SK-MEL-5 (cell line): ENCODE results near the gene ALG9. TPM values are rescaled to one million over a fixed set of nuclear protein-coding genes. Genes with fewer than 3 reads are reported as not detected.
A peak's percentile ranks its signal among the peaks of the same experiment; 100 is the strongest.

Source experiments
- DNase-seq: peaks from one replicate; pipeline ENCODE4 v3.0.0-alpha.2; 2016; ENCODE audit warnings: low read depth, low spot score
- in situ Hi-C: cut with HindIII; loops from 2 replicates; pipeline ENCODE4 v1.10.0; 2016; ENCODE audit warnings: low sequenced_read_pairs, high pct_unique_total_duplicates, low pct_unique_long_range_greater_than_20kb
- total RNA-seq: library from RNA; depleted of rRNA; stranded (reverse); fragments of >200 nt; shearing (Covaris generic); gene quantifications from 2 replicates; pipeline ENCODE4 v1.2.3, GENCODE V29; 2014

ALG9 gene
- total RNA-seq, 1 experiment from 2014 or later = 39.0 TPM

- no peak for DNase-seq
- in situ Hi-C loops = no loop called here
These were observed 25.9 kb downstream of the ALG9 start for GRCh38 chr11:111845276-111846028.

- DNase-seq = no peak
- in situ Hi-C loops = no loop called here
These were observed 27.7 kb downstream of the ALG9 start for GRCh38 chr11:111843661-111844060.

GRCh38 chr11:111841370-111842053, 29.9 kb downstream of the ALG9 start:
- in situ Hi-C loops = no loop called here
- DNase-seq = peak; percentile 77

DNA sequence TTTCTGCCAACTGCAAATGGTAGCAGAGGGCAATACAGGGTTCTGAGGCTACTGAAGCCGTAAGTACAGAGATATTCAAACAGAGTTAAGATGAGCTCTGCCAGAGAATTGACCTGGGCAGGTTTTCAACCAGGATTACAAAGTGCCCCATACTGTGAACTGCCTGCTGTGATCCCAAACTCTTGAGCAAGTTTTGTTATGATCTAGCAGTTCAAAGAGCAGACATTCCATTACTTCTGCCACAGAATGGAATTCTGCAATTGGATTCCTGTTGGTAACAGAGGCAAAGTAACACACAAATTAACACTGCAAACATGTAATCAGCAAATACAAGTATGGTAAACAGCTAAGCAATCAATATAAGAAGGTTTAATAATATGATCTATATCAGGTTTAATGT, 31.2 kb downstream of the ALG9 start:
- in situ Hi-C loops = no loop called here
- no peak for DNase-seq

DNA sequence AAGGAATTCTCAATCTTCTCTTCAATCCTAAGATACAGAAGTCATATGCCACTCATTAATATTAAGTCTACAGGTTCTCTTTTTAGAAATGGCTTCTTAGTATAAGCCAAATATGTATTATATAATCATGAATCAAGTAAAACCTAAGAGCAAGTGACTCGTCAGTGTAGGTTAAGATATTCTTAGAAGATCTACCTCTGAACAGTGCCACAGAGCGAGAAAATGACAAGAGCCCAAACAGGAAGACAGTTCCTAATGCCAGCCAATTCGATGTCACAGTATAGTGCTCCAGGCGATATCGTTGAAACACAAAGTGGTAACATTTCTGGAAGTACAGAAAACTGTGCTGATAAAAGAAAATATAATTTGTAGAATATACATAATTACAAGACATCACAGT, 33.3 kb downstream of the ALG9 start:
- DNase-seq = no peak
- in situ Hi-C loops = no loop called here

GRCh38 chr11:111837366-111837891, 34.0 kb downstream of the ALG9 start:
- in situ Hi-C loops = no loop called here
- no peak for DNase-seq

GRCh38 chr11:111836721-111837120, 34.7 kb downstream of the ALG9 start:
- no peak for DNase-seq
- in situ Hi-C loops = no loop called here

GRCh38 chr11:111836162-111836561, 35.2 kb downstream of the ALG9 start:
- in situ Hi-C loops = no loop called here
- DNase-seq = no peak

DNA sequence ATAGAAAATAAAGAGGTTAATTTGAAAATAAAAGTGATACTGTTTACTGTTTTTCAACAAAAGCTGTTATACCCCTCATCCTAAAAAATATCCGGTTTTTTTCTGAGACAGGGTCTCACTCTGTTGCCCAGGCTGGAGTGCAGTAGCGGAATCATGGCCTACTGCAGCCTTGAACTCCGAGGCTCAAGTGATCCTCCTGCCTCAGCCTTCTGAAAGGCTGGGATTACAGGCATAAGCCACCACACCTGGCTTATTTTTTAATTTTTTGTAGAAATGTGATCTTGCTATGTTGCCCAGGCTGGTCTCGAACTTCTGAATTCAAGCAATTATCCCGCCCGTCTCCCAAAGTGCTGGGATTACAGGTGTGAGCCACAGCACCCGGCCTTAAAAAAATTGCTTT, 35.7 kb downstream of the ALG9 start:
- in situ Hi-C loops = no loop called here

DNA sequence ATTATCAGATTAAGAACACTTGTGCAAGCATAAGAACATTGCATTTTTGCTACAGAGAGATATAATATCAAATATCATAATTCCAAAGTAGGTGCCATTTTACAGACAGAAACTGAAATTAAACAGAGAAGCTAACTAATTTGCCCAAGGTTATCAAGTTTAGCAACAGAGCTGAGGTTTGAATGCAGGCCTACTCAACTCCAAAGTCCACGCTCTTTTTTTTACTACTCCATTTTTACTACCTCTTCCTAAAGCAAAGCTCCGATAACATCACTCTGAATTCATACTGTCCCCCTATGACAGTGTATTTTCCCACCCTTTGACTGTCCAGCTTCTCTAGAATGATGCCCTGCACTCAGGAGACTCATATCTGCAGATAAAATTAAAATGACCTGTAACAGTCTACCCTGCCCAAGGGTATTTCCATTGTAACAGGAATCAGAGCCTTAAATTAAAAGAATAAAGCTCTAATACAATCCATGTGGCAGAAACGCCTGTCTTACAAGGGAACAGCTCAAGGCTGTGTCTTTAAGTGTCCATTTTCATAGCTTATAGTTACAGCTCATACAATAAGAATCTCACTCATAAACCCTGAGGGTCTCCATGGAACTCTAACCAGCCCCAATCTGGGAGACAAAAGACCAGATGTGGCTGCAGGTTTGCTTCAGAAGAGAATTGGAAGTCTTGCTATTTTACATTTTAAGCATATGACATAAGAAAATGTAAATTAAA, 36.8 kb downstream of the ALG9 start:
- no peak for DNase-seq
- in situ Hi-C loops = no loop called here

More for the DNA sequence above, 35.7 kb downstream of the ALG9 start:
- DNase-seq = no peak

GRCh38 chr11:111833524-111833923, 37.9 kb downstream of the ALG9 start:
- peak; percentile 57 for DNase-seq
- in situ Hi-C loops = no loop called here

DNA sequence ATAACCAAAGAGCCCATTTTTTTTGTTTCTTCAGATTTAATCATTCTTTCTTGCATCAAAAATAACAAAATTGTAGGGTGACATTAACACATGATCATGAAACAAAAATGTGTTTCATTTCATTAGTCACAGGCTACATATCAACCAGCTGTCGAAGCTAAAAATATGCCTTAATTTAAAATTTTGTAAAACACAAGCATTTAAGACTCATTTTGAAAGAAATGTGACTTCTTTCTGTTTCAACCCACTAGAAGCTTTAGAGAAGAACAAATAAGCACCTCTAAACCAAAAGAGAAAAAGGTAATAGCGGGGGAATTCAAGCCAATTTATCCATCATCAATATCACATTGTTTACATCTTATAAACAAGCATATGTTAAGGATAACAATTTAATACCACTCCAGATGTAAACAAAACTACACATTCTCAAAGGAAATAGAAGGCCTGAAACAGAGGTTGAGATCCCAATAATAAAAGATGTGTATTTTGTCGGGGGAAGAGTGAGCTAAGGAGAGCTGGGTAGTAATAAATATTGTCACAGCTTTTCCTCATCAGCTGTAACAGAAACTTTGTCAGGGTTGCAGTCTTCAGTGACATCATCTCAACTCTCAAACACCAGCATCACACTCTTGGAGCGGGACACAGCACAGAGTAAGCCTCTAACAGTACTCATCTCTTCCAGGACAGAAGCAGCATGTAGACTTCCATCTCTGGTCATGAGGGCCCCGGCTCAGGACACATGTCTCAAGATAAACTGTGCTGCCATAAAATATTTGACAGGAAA, 42.0 kb downstream of the ALG9 start:
- in situ Hi-C loops = no loop called here
- no peak for DNase-seq

GRCh38 chr11:111826322-111826950, 44.9 kb downstream of the ALG9 start:
- DNase-seq = no peak
- in situ Hi-C loops = no loop called here

DNA sequence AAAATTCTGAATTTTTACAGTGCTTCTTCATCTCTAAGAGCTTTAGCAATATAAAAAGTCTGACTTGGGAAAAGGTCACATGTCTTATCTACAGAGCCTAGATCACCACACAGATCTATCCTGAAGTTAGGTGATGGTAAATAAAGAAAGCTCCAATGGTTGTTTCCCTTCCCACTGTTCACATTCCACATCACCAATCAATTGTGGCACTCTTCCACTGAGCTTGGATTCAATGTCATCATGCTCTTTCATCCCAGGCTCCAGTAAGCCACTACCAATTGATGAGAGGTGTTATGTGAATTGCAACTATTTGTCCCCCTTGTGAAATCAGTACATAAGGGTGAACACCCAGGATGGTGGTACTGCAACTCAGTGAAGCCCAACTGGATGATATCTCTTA, 47.8 kb downstream of the ALG9 start:
- in situ Hi-C loops = no loop called here
- no peak for DNase-seq

- in situ Hi-C loops = no loop called here
- no peak for DNase-seq
These were observed 48.2 kb downstream of the ALG9 start for GRCh38 chr11:111823131-111823530.

- in situ Hi-C loops = no loop called here
- DNase-seq = no peak
These were observed 51.5 kb downstream of the ALG9 start for GRCh38 chr11:111819829-111820237.

DNA sequence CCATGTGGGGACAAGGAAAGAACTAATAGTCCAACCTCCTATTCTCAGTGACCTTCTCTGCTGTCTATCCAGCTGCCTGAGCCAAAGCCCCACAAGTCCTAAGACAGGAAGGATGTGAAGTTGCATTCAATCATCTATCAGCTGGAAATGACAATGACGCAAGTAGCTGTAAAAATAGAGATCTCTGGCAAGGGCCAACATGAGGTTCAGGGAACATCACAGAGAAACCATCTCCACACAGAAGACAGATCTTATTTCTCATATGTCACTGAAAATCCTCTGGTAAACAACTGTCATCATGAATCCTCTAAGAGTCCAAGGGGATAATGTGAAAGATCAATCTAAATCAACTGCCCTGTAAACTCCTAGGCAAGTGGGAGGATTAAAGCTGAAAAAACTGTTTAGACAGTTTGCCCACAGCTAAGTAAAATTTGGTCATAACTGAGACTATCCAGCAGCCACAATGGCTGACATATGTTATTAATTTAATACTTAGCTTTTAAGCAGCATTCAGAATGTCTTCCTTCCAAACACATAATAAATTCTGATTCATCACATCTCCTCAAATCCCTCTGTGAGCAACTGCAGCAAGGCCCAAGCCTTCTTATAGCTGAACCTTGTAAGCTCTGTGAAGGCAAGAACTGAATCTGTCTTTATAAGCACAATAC, 52.1 kb downstream of the ALG9 start:
- in situ Hi-C loops = no loop called here
- DNase-seq = peak; percentile 17
